Uterine smooth muscle cell (primary cell): ENCODE data around the gene DYNLT1. TPM values are rescaled to one million over a fixed set of nuclear protein-coding genes. Genes with fewer than 3 reads are reported as not detected.

Experiments
- total RNA-seq: library from RNA; depleted of rRNA; stranded (reverse); fragments of >200 nt; gene quantifications from 2 replicates; pipeline ENCODE4 v1.2.3, GENCODE V29; 2014

Gene DYNLT1
- 106 and 112 TPM in 2 replicates for total RNA-seq

DNA sequence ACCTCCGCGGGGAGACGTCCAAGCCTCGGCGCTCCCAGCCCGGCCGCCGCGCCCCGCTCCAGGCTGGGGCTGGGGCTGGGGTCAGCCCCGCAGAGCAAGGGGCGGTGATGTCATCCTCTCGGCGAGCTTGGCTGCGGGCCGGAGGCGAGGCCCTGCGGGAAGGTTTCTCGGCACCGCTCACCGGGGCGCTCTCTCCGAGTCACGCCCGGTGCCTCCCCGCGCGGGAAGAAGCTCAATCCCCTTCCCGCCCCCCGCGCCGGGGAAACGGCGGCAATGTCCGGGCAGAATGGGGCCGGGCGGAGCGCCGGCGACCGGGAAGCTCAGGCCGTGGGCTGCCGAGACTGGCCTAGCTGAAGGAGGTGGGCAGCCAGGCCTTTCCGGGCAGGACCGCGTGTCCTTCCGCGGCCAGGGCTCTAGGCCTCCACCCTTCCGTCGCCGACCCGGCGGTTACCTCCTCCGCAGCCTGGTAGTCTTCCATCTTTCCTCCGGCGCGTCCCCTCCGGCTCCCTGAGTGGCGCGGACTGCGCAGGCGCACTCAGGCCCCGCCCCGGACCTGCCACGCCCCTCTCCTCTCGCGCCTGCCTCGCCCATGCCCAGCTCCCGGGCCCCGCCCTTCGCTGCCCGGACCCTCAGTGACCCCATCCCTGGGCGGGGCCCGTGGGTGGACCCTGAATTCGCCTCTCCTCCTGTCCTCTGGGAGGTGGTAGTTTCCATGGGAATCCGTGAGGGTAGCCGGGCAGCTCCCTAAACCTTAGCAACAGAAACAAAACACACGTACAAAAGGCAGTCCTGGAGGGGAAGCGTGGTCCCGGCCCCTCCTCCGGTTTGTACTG, at the start of gene DYNLT1:
Gene DYNLT1 (minus strand): TSS at position 513 of the 833 bp plus-strand sequence. CDS start 35 bp downstream, at position 478.

GRCh38 chr6:158649289-158650143, 5.0 kb upstream of the DYNLT1 start, which contains the start of gene SYTL3:
SYTL3 (plus strand) TSS chr6:158650054; CDS start chr6:158663269, 13,215 bp downstream.

Other genes with a start within 250 kb of the DYNLT1 start
- 42.4 and 54.0 TPM in 2 replicates for gene TMEM181, start 84.7 kb downstream of the DYNLT1 start, total RNA-seq
- gene SYTL3, start 5.3 kb upstream of the DYNLT1 start, total RNA-seq, result 2.2 and 2.8 TPM in 2 replicates
- 98.7 and 135 TPM in 2 replicates for gene EZR, start 174.6 kb upstream of the DYNLT1 start, total RNA-seq